ENCODE data around the gene GPRC5C. TPM values are rescaled to one million over a fixed set of nuclear protein-coding genes. Genes with fewer than 3 reads are reported as not detected.
"Not testable (repeated sequence)": the region's sequence is repeated elsewhere in the genome, so short reads cannot be mapped to it uniquely, and the experiment has no call there.

GPRC5C gene
- total RNA-seq, 2 donors from 2014 or later: 56.0 to 67.0 TPM

GRCh38 chr17:74480290-74480689 is 48.4 kb downstream of the GPRC5C start:
- H3K27ac ChIP-seq: no peak overlapping the region

DNA sequence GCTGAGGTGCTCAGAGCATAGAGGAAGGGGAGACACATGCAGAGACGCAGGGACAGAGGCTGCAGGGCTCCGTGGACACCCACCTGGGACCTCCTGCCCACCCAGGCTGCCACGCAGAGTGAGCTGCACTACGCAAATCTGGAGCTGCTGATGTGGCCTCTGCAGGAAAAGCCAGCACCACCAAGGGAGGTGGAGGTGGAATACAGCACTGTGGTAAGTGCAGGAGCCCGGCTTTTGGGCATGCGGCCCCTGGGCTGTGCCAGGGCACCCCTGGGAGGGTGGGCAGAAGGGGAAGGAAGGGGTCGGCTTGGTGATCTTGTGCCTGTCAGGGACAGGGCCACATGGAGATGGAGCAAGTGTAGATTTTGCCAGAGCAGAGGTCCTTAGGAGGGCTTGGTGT is 49.7 kb downstream of the GPRC5C start:
- Histone ChIP-seq H3K27ac (no peak overlapping the region), H3K36me3 (no peaks in the 10 kb centered on the region), H3K4me1 (ENCODE audit: control insufficient read depth in 1 of 2, low read depth in 2 of 2) (no peaks in the 10 kb centered on the region), H3K4me3 (no peak overlapping the region), H3K27me3 (replicated peaks; ENCODE audit: insufficient read depth) (no peaks in the 10 kb centered on the region), H3K9me3 (no peaks in the 10 kb centered on the region)
- no peak for ATAC-seq (ENCODE audit: insufficient number of reproducible peaks, low FRiP score, low read depth)
- TF ChIP-seq, protein P1, sequence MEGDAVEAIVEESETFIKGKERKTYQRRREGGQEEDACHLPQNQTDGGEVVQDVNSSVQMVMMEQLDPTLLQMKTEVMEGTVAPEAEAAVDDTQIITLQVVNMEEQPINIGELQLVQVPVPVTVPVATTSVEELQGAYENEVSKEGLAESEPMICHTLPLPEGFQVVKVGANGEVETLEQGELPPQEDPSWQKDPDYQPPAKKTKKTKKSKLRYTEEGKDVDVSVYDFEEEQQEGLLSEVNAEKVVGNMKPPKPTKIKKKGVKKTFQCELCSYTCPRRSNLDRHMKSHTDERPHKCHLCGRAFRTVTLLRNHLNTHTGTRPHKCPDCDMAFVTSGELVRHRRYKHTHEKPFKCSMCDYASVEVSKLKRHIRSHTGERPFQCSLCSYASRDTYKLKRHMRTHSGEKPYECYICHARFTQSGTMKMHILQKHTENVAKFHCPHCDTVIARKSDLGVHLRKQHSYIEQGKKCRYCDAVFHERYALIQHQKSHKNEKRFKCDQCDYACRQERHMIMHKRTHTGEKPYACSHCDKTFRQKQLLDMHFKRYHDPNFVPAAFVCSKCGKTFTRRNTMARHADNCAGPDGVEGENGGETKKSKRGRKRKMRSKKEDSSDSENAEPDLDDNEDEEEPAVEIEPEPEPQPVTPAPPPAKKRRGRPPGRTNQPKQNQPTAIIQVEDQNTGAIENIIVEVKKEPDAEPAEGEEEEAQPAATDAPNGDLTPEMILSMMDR (IDR thresholded peaks at IDR 0.05): no peak
- DNase-seq (ENCODE audit: low spot score): no peak

More at GRCh38 chr17:74480290-74480689, 48.4 kb downstream of the GPRC5C start:
- H3K4me1 ChIP-seq (ENCODE audit: control insufficient read depth in 1 of 2, low read depth in 2 of 2): no peaks in the 10 kb centered on the region
- TF ChIP-seq, protein P1 (IDR thresholded peaks at IDR 0.05): no peak
- no peaks in the 10 kb centered on the region for H3K9me3 ChIP-seq
- H3K4me3 ChIP-seq: no peak overlapping the region
- DNase-seq (ENCODE audit: low spot score) (no peak), ATAC-seq (ENCODE audit: insufficient number of reproducible peaks, low FRiP score, low read depth) (no peak)
- no peaks in the 10 kb centered on the region for H3K27me3 ChIP-seq (replicated peaks; ENCODE audit: insufficient read depth)
- H3K36me3 ChIP-seq: no peaks in the 10 kb centered on the region

DNA sequence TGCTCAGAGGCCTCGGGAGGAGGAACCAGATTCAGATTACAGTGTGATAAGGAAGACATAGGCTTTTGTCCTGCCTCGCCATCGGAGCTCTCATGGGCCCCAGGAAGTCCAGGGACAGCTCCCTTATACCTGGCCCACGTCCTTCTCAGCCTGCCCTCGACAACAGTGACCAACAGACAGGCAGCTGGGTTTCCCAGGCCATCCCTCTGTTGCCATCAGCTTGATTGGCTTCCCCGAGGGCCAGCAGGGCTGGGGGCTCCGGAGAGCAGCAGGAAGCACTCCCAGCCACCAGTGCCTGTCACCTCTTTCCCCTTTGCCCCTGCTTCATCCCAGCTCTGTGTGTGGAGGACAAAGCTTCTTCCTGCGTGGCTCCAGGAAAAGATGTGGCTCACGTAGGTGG is 52.2 kb downstream of the GPRC5C start:
- Histone ChIP-seq H3K36me3 (no peaks in the 10 kb centered on the region), H3K27me3 (replicated peaks; ENCODE audit: insufficient read depth) (no peaks in the 10 kb centered on the region), H3K9me3 (no peaks in the 10 kb centered on the region), H3K4me3 (no peak overlapping the region), H3K4me1 (ENCODE audit: control insufficient read depth in 1 of 2, low read depth in 2 of 2) (no peaks in the 10 kb centered on the region), H3K27ac (no peak overlapping the region)
- no peak for DNase-seq (ENCODE audit: low spot score)
- ATAC-seq (ENCODE audit: insufficient number of reproducible peaks, low FRiP score, low read depth): no peak
- TF ChIP-seq, protein P1 (IDR thresholded peaks at IDR 0.05): no peak

DNA sequence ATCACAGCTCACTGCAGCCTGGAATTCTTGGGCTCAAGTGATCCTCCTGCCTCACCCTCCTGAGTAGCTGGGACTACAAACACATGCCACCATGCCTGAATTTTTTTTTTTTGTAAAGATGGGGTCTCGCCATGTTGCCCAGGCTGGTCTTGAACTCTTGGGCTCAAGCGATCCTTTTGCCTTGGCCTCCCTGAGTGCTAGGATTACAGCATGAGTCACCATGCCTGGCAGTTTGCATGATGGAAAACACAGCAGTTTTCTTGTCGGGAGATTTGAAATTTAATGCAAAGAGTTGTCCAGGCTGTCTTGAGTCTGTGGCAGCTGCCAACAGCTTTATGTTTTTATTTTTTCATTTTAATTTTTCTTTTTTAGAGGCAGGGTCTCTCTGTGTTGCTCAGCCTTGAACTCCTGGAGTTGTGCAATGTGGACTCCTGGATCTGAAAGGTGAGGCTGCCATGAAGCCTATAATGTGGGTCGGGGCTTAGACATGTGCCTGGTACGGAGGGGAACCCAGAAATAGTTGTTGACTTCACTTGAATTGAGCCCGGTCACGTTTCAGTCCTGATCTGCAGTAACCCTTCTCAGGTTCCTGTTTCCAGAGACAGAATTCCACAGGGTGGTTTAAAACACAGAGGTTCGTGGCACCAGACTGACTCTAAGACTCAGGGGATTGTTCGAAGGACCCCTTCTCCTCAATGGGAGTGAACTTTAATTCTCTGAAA is 53.3 kb downstream of the GPRC5C start:
- ATAC-seq (ENCODE audit: insufficient number of reproducible peaks, low FRiP score, low read depth): no peak

GRCh38 chr17:74485841-74486240 is 54.0 kb downstream of the GPRC5C start:
- Histone ChIP-seq H3K36me3 (no peaks in the 10 kb centered on the region), H3K9me3 (no peaks in the 10 kb centered on the region), H3K27me3 (replicated peaks; ENCODE audit: insufficient read depth) (no peaks in the 10 kb centered on the region), H3K4me1 (ENCODE audit: control insufficient read depth in 1 of 2, low read depth in 2 of 2) (no peaks in the 10 kb centered on the region), H3K4me3 (no peak overlapping the region), H3K27ac (no peak overlapping the region)
- ATAC-seq (ENCODE audit: insufficient number of reproducible peaks, low FRiP score, low read depth): no peak
- DNase-seq (ENCODE audit: low spot score): no peak
- TF ChIP-seq, protein P1 (IDR thresholded peaks at IDR 0.05): no peak

More for the DNA sequence above, 53.3 kb downstream of the GPRC5C start:
- H3K4me3 ChIP-seq: no peak overlapping the region
- H3K36me3 ChIP-seq: no peaks in the 10 kb centered on the region
- no peak for DNase-seq (ENCODE audit: low spot score)
- no peaks in the 10 kb centered on the region for H3K9me3 ChIP-seq
- TF ChIP-seq, protein P1 (IDR thresholded peaks at IDR 0.05): no peak
- H3K27me3 ChIP-seq (replicated peaks; ENCODE audit: insufficient read depth): no peaks in the 10 kb centered on the region
- H3K4me1 ChIP-seq (ENCODE audit: control insufficient read depth in 1 of 2, low read depth in 2 of 2): no peaks in the 10 kb centered on the region
- no peak overlapping the region for H3K27ac ChIP-seq

GRCh38 chr17:74488276-74488675 is 56.4 kb downstream of the GPRC5C start:
- DNase-seq (ENCODE audit: low spot score); H3K27me3 ChIP-seq (replicated peaks; ENCODE audit: insufficient read depth); H3K4me3 ChIP-seq; ATAC-seq (ENCODE audit: insufficient number of reproducible peaks, low FRiP score, low read depth); H3K36me3 ChIP-seq; H3K4me1 ChIP-seq (ENCODE audit: control insufficient read depth in 1 of 2, low read depth in 2 of 2); H3K27ac ChIP-seq; H3K9me3 ChIP-seq: not testable (repeated sequence)
